ENCODE measurements around the gene MRPL21.

Gene MRPL21

DNA sequence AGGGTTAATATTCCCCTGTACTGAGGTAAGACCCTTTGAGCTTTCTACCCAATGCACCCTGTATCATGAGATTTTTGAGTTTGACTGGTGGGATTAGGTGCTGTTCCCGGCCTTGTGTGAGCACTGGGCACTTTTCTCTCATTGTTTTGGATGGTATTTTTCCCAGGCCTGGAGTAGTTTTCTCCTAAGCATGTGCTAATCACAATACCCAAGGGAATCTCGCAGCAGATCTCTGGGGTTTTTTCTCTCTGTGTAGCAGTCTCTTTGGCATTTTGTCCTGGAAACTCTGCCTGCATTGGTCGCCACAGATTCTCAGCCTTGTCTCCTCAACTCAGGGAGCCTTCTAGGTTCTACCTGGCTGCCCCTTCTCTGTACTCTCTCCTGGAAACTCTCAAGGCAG is 20.0 kb upstream of the MRPL21 start:
- no peak for TF ChIP-seq ZFX (IDR thresholded peaks at IDR 0.05)
- TF ChIP-seq, protein P1, sequence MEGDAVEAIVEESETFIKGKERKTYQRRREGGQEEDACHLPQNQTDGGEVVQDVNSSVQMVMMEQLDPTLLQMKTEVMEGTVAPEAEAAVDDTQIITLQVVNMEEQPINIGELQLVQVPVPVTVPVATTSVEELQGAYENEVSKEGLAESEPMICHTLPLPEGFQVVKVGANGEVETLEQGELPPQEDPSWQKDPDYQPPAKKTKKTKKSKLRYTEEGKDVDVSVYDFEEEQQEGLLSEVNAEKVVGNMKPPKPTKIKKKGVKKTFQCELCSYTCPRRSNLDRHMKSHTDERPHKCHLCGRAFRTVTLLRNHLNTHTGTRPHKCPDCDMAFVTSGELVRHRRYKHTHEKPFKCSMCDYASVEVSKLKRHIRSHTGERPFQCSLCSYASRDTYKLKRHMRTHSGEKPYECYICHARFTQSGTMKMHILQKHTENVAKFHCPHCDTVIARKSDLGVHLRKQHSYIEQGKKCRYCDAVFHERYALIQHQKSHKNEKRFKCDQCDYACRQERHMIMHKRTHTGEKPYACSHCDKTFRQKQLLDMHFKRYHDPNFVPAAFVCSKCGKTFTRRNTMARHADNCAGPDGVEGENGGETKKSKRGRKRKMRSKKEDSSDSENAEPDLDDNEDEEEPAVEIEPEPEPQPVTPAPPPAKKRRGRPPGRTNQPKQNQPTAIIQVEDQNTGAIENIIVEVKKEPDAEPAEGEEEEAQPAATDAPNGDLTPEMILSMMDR (conservative IDR thresholded peaks at IDR 0.05) = no peak
- H3K27ac ChIP-seq = no peak overlapping the region

DNA sequence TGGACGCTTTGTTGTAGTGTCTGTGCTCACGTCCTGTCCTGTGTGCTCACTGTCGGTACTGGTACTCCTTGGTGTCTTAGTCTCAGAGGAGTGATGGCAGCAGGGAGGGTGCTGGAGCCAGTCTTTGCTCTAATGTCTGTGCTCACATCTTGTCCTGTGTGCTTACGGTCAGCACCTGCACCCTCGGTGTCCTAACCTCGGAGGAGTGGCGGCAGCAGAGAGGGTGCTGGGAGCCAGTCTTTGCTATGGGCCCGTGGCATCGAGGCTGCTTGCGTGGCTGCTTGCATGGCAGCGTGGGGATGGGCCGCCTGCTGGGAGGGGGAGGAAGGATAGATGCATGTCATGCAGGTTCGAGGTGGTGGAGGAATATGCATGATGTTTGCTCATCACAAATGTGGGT is 12.8 kb upstream of the MRPL21 start:
- TF ChIP-seq ZFX (IDR thresholded peaks at IDR 0.05) = no peak
- TF ChIP-seq, protein P1 (conservative IDR thresholded peaks at IDR 0.05) = no peak
- no peak overlapping the region for H3K27ac ChIP-seq

DNA sequence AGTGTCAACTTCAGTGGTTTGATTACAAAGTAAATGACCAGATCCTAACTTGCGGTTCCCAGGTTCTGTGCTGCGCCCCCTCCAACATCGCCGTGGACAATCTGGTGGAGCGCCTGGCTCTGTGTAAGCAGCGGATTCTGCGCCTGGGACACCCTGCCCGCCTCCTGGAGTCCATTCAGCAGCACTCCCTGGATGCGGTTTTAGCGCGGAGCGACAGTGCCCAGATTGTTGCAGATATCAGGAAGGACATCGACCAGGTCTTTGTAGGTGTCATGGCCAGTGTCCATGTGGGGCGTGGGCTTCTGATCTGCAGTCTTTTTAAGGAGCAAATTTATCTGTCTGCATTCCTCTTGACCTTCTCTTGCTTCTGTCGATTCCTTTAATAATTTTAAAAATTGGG is 11.1 kb upstream of the MRPL21 start:
- TF ChIP-seq ZFX (IDR thresholded peaks at IDR 0.05) = no peak
- TF ChIP-seq, protein P1 (conservative IDR thresholded peaks at IDR 0.05) = no peak
- H3K27ac ChIP-seq = no peak overlapping the region

DNA sequence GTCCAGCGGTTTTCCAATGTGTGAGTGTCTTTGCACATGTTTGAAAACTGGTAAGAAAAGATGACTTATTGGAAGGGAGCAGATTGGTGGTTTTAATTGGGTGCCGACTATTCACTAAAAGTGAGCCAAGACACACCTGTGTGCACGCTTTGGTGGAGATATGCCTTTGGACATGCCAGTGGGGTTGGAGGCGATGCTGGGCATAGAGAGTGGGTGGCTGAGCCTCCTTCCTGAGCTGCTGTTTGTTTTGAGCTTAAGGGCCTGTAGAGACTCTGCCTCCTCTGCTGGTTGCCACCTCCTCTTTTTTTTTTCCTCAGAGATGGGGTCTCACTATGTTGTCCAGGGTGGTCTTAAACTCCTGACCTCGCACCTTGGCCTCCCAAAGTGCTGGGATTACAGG is 9.6 kb upstream of the MRPL21 start:
- H3K27ac ChIP-seq = no peak overlapping the region
- TF ChIP-seq ZFX (IDR thresholded peaks at IDR 0.05) = no peak
- TF ChIP-seq, protein P1 (conservative IDR thresholded peaks at IDR 0.05) = no peak

DNA sequence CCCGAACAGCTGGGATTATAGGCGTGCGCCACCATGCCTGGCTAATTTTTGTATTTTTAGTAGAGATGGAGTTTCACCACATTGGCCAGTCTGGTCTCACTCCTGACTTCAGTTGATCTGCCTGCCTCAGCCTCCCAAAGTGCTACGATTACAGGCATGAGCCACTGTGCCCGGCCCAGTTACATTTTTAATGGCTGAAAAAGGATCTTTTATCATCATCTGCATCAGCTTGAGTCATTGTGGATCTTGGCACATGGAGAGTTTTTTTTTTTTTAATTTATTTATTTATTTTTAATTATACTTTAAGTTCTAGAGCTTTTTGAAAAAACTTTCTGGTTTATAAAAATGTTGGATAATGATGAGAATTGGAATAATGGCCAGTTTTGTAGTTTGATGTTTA is 8.6 kb upstream of the MRPL21 start:
- TF ChIP-seq ZFX (IDR thresholded peaks at IDR 0.05) = no peak
- TF ChIP-seq, protein P1 (conservative IDR thresholded peaks at IDR 0.05) = no peak
- H3K27ac ChIP-seq = no peak overlapping the region

DNA sequence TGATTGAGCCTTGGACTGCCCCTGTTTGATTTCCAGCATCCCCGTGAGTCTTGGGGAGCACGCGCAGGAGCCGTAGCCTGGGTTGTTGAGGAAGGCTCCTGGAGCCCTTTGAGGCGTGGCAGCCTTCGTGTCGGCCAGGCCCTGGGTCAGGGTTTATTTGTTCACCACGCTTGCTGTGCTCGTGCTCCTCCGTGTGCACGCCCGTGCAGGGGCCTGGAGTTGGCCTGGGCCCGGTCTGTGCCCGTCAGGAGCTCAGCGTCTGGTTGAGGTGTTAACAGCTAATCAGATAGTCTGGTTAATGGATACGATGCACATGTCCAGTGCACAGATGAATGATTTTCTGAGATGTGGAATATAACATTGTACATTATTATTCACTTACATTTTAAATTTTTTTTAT is 8.1 kb upstream of the MRPL21 start:
- TF ChIP-seq, protein P1 (conservative IDR thresholded peaks at IDR 0.05) = no peak
- TF ChIP-seq ZFX (IDR thresholded peaks at IDR 0.05) = no peak
- no peak overlapping the region for H3K27ac ChIP-seq

DNA sequence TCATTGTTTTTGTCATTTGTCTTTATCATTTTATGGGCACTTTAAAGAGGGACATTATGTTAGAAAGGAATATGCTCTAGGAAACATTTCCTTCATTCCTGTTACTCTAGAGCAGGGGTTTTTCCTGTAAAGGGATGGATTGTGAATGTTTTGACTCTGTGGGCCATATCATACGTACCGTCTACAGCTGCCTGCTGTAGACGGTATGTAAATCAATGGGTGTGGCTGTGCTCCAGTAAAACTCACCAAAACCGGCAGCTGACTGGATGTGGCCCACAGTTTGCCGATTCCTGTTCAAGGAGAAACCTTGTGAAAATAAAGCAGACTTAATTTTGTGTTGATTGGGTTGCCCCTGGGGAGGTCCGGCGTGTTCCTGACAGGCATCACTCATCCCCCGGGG is 7.3 kb upstream of the MRPL21 start:
- no peak overlapping the region for H3K27ac ChIP-seq
- TF ChIP-seq, protein P1 (conservative IDR thresholded peaks at IDR 0.05) = no peak
- no peak for TF ChIP-seq ZFX (IDR thresholded peaks at IDR 0.05)

Measured in C4-2B (cell line).